Erythroblast (primary cell): ENCODE measurements around the gene TMEM132C.

Experiments used
- GATA1 ChIP-seq: IDR thresholded peaks from 2 replicates; pipeline ENCODE4 v1.6.1; 2011; ENCODE audit warnings: low read depth, mild to moderate bottlenecking, control low read depth, low read length, moderate library complexity
- POLR2A ChIP-seq: IDR thresholded peaks from 2 replicates; pipeline ENCODE4 v1.6.1; 2011; ENCODE audit warnings: mild to moderate bottlenecking, low read length

DNA sequence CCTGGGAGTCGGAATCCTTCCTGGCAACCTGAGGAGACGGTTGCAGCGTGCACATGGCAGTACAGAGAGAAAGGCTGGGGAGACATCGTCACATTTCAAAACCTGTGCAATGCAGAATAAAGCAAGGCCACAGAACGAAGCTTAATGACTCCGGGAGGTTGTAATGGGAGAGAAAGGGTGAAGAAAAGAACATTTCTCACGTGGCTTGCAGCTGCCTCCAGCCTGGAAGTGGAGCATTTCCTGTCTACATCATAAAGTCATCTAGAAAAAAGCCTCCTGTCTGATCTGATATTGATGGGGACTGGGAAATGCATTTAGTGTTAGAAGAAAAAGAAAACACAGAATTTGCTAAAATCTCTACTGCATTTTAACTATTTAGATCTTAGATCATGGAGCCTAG, 209.3 kb downstream of the TMEM132C start:
- TF ChIP-seq POLR2A (no peak), GATA1 (no peak)
